Activated T-cell treated with anti-CD3 and anti-CD28 coated beads, Interleukin-2, amount 50 U/mL, for 72 hours (primary cell): Measurements from ENCODE around the gene RORB. TPM values are rescaled to one million over a fixed set of nuclear protein-coding genes. Genes with fewer than 3 reads are reported as not detected.
A peak's percentile ranks its signal among the peaks of the same experiment; 100 is the strongest.

Experiments
- ATAC-seq, 2 donors: fragments of 150-1000 bp; cut with Tn5 transposase; replicated peaks in 1 of 2; 2 replicates each; pipeline ENCODE4 v1.10.0; 2021; ENCODE audit warnings: moderate library complexity in 2 of 2, mild to moderate bottlenecking in 1 of 2
- DNase-seq, 2 donors: peaks; one replicate each; pipeline ENCODE4 v3.0.0; 2021 to 2022; ENCODE audit warnings: mixed read lengths in 1 of 2
- H3K27ac Mint-ChIP-seq: one replicate; pipeline ENCODE4 v1.8.0; 2022; ENCODE audit warnings: mild to moderate bottlenecking, moderate library complexity, mixed read lengths
- H3K27me3 Mint-ChIP-seq: one replicate; pipeline ENCODE4 v1.8.0; 2022; ENCODE audit warnings: low read depth, mixed read lengths
- H3K36me3 Mint-ChIP-seq, 2 donors: one replicate each; pipeline ENCODE4 v1.8.0; 2022; ENCODE audit warnings: mixed read lengths in 2 of 2, mild to moderate bottlenecking in 1 of 2; ENCODE audit not compliant: insufficient read depth in 2 of 2
- H3K4me1 Mint-ChIP-seq: one replicate; pipeline ENCODE4 v1.8.0; 2022; ENCODE audit warnings: low read depth, mixed read lengths
- H3K4me3 Mint-ChIP-seq, 2 donors: one replicate each; pipeline ENCODE4 v1.8.0; 2022; ENCODE audit warnings: mild to moderate bottlenecking in 2 of 2, mixed read lengths in 2 of 2, moderate library complexity in 2 of 2
- H3K9me3 Mint-ChIP-seq, 2 donors: one replicate each; pipeline ENCODE4 v1.8.0; 2022; ENCODE audit warnings: mixed read lengths in 2 of 2
- total RNA-seq, 2 donors: library from RNA; stranded (reverse); gene quantifications; one replicate each; pipeline ENCODE4 v1.2.3, GENCODE V29; 2022

Gene RORB
- total RNA-seq, 2 donors from 2014 or later: 0.14 TPM

DNA sequence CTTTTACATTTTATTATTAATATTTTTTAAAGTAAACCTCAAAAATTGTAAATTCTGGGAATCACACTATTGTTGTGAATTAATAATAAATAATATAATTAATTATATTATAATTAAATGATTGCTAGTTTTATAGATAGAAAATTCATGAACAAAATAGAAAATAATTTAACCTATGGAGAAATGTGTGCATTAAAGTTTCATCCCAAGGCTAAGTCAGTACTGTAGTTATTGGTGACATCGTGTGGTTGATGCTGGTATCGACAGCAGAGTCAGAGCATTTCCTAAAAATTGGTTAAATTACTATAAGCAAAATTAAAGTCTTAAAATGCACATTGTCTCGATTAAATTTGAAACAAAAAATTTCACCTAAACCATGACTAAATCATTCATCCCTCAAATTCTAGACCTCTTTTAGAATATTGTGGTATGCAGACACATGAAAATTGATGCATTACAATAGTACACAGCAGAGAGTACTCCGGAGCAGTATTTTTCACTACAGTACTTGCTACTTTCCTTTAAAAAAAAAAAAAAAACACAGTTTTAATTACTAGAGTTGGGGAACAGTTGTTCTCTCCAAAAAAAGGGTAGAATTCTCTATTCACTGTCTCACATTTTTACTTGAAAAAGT lies 73.9 kb downstream of the RORB start:
- H3K36me3 Mint-ChIP-seq: no peaks in the 10 kb centered on the region
- no peaks in the 10 kb centered on the region for H3K4me1 Mint-ChIP-seq
- no peaks in the 10 kb centered on the region for H3K27me3 Mint-ChIP-seq
- ATAC-seq (no peak), DNase-seq (peak; percentile 7 to 14)
- H3K27ac Mint-ChIP-seq: no peak overlapping the region
- no peak overlapping the region for H3K4me3 Mint-ChIP-seq
- no peaks in the 10 kb centered on the region for H3K9me3 Mint-ChIP-seq

DNA sequence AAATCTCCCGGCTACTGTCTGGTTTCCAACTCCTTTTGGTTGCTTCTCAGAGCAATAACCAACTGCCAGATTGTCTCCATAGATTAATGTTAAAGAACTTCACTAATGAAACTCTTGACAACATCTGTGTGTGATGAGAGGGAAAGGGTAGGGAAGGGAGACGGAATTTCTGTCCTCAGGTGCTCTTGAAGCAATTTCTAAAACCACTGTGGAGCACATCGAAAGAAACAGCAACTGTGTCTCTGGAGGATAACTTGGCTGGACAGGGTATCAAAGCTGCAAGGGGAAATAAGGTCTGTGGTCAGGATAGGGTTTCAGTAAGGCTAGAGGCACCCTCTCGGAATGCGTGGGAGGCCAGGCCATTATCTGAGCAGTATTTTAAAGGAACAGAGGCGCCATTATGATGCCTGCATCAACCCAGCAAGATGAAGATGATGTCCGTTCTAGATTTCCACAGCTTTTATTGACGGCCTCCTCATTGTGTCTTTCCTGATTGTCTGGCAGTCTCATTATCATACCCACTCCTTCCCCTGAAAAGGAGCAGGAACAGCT lies 76.6 kb downstream of the RORB start:
- no peak overlapping the region for H3K4me3 Mint-ChIP-seq
- peaks cover 4% of the 10 kb centered on the region for H3K27me3 Mint-ChIP-seq
- H3K36me3 Mint-ChIP-seq: no peaks in the 10 kb centered on the region
- DNase-seq: no peak
- H3K9me3 Mint-ChIP-seq: no peaks in the 10 kb centered on the region
- ATAC-seq: no peak
- no peak overlapping the region for H3K27ac Mint-ChIP-seq
- H3K4me1 Mint-ChIP-seq: no peaks in the 10 kb centered on the region

DNA sequence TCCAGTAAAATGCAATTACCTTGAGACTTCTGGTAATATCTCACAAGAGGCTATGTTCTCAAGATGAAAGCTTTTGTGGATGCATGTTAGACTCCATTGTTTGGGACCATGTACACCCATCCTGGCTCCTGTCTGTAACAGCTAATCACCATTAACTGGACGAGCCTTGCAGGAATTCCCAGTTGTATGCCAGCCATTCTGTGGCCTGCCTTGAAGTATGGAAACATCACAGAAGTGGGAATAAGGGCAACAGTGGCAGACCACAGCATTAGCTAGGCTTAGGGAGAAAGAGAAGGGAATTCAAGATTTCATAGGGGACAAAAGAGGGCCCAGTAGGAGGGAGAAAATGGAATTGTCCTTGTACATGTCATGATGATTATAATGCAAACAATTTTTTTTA lies 79.0 kb downstream of the RORB start:
- H3K27me3 Mint-ChIP-seq: peaks cover 4% of the 10 kb centered on the region
- H3K4me3 Mint-ChIP-seq: no peak overlapping the region
- ATAC-seq: no peak
- no peak for DNase-seq
- H3K36me3 Mint-ChIP-seq: no peaks in the 10 kb centered on the region
- no peaks in the 10 kb centered on the region for H3K9me3 Mint-ChIP-seq
- H3K27ac Mint-ChIP-seq: no peak overlapping the region
- H3K4me1 Mint-ChIP-seq: no peaks in the 10 kb centered on the region

DNA sequence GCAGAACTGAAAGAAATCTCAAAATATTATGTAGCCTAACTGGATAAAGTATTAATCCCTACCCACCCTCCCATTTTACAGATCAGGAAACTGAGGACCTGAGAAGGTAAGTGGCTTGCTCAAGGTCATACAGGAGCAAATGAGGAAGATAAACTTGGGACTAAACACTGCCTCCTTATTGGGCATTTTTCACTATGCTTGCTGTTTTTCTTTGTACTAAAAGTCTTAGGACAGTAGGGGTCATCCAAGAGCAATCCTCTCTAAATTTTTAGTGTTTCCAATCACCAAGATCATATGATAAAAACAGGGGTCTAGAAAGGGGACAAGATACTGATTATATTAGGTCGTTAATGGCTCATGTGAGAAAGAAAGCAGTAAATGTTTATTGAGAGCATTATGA lies 80.8 kb downstream of the RORB start:
- ATAC-seq (no peak), DNase-seq (no peak)
- Mint-ChIP-seq H3K4me3 (no peak overlapping the region), H3K27me3 (peaks cover 4% of the 10 kb centered on the region), H3K36me3 (no peaks in the 10 kb centered on the region), H3K27ac (no peak overlapping the region), H3K9me3 (no peaks in the 10 kb centered on the region), H3K4me1 (no peaks in the 10 kb centered on the region)

DNA sequence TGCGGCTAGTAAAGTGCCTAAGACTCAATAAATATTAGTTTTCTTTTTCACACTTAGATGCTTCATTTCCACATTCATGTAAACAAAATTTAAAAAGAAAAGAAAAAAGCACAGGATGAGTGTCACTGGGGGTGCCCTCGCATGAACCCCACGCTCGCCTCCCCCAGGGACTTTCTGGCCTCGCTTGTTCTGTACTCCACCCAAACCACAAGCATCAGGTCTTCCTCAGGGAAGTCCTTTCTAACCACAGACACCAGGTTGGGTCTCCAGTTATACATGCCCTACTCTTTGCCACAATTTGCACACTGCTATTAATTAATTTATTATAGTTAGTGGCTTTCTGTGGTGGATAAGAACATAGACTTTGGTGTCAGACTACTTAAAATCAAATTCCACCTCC lies 92.4 kb downstream of the RORB start:
- no peak overlapping the region for H3K27ac Mint-ChIP-seq
- H3K36me3 Mint-ChIP-seq: no peaks in the 10 kb centered on the region
- H3K9me3 Mint-ChIP-seq: no peaks in the 10 kb centered on the region
- no peaks in the 10 kb centered on the region for H3K27me3 Mint-ChIP-seq
- no peak for ATAC-seq
- no peak overlapping the region for H3K4me3 Mint-ChIP-seq
- no peaks in the 10 kb centered on the region for H3K4me1 Mint-ChIP-seq
- DNase-seq: no peak

DNA sequence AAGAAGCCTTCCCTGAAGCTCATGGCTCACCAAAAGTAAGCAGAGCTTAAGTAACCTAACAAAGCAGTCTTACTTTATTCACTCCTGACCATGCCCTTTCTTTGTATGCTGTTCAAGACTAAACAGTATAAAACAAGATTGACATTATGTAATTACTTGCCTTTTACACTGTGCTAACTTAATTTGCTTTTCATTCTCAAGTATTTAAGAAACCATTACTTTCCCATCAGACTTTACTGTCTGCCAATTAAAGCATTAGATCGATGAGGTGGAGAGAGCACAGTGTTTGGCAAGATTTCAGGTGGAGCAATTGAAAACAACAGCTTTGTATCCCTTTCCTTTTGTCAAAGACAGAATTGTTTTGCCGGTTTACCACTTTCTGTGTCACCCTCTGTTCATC lies 98.2 kb downstream of the RORB start:
- Mint-ChIP-seq H3K36me3 (no peaks in the 10 kb centered on the region), H3K4me1 (no peaks in the 10 kb centered on the region), H3K27me3 (no peaks in the 10 kb centered on the region), H3K27ac (no peak overlapping the region), H3K4me3 (no peak overlapping the region), H3K9me3 (no peaks in the 10 kb centered on the region)
- DNase-seq (no peak), ATAC-seq (no peak)

DNA sequence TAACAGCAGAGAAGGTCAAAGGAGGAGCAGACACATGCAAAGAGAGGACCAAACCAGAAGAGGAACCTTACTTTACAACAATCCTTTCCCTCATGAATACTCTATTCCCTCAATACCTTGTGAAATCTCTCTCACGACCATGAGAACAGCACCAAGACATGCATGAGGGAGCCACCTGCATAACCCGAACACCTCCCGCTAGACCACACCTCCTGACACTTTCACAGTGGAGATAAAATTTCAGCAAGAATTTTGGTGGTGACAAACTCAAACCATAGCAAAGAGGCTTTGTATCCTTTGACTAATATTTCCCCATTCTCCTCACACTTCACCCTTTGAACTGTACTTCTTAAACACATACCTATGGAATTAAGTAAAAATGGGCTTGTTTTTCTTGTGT lies 101.7 kb downstream of the RORB start:
- H3K4me3 Mint-ChIP-seq: no peak overlapping the region
- no peaks in the 10 kb centered on the region for H3K9me3 Mint-ChIP-seq
- no peaks in the 10 kb centered on the region for H3K36me3 Mint-ChIP-seq
- no peaks in the 10 kb centered on the region for H3K4me1 Mint-ChIP-seq
- H3K27ac Mint-ChIP-seq: no peak overlapping the region
- DNase-seq (no peak), ATAC-seq (no peak)
- H3K27me3 Mint-ChIP-seq: no peaks in the 10 kb centered on the region

DNA sequence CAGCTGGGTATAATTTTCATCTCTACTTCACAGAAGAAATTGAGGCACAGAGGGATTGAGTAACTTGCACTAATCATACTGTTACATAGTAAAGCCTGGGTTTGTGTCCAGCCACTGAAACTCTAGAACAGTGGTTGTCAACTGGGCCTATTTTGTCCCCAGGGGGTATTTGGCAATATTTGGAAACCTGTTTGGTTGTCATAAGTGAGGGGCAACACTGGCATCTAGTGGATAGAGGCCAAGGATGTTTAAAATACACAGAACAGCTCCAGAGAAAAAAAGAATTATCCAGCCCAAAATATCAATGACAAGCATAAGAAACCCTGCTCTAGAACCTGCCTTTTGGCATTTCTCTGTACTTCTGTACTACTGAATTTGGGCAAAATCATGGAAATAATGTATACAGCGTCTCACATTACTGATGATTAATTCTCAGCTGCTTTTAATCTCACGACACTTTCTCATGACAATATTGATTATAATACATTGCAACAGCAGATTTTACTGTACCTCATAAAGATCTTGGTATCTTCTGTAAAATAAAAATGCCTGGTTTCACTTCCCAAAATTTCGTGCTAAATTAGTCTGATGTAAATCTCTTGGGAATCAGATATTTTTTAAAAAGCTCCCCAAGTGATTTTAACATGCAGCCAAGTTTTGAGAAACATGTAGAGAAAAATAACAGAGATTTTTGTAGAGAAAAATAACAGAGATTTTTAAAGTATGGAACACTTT lies 112.7 kb downstream of the RORB start:
- Mint-ChIP-seq H3K27ac (no peak overlapping the region), H3K4me3 (no peak overlapping the region), H3K27me3 (no peaks in the 10 kb centered on the region), H3K36me3 (no peaks in the 10 kb centered on the region), H3K4me1 (no peaks in the 10 kb centered on the region), H3K9me3 (peaks cover 0 to 2% of the 10 kb centered on the region in 2 donors)
- no peak for DNase-seq
- no peak for ATAC-seq

DNA sequence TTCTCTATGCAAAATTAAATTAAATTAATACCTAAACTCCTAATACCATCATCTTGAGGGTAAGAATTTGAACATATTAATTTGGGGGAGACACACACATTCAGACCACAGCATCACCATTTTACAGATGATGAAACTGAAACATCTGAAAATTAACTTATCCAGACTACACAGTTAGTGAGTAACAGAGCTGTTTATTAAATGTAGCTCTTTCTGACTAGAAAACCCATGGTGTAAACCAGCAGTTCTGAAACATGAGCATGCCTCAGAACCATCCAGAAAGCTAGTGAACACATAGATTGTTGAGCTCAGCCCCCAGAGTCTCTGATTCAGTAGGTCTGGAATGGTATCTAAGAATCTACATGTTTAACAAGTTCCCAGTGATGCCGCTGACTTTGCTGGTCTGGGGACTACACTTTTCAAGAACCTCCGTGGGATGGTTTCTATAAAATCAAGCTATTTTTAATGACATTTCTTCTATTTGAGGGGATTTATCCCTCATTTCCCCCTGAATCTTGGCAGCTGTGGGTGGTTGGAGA lies 113.5 kb downstream of the RORB start:
- H3K27me3 Mint-ChIP-seq: no peaks in the 10 kb centered on the region
- H3K9me3 Mint-ChIP-seq: peaks cover 0 to 2% of the 10 kb centered on the region in 2 donors
- H3K4me3 Mint-ChIP-seq: no peak overlapping the region
- H3K27ac Mint-ChIP-seq: no peak overlapping the region
- H3K4me1 Mint-ChIP-seq: no peaks in the 10 kb centered on the region
- H3K36me3 Mint-ChIP-seq: no peaks in the 10 kb centered on the region
- DNase-seq (no peak), ATAC-seq (no peak)

DNA sequence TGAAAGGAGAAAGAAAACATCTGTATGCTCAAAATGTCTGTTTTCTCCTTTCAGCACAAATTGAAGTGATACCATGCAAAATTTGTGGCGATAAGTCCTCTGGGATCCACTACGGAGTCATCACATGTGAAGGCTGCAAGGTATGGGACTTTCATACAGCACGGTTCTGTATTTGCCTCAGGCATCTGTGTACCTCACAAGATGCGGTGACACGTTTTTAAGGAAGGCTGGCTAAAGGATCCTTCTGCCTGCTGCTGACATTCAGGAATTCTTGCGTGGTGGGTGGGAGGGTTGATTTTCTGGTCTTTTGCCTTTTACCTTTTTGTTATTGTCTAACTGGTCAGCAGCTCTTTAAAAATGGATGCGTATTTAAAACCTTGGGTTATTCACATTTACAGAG lies 133.1 kb downstream of the RORB start:
- H3K9me3 Mint-ChIP-seq: no peaks in the 10 kb centered on the region
- no peaks in the 10 kb centered on the region for H3K36me3 Mint-ChIP-seq
- H3K27ac Mint-ChIP-seq: no peak overlapping the region
- no peaks in the 10 kb centered on the region for H3K4me1 Mint-ChIP-seq
- no peak overlapping the region for H3K4me3 Mint-ChIP-seq
- ATAC-seq (no peak), DNase-seq (no peak)
- peaks cover 12% of the 10 kb centered on the region for H3K27me3 Mint-ChIP-seq

DNA sequence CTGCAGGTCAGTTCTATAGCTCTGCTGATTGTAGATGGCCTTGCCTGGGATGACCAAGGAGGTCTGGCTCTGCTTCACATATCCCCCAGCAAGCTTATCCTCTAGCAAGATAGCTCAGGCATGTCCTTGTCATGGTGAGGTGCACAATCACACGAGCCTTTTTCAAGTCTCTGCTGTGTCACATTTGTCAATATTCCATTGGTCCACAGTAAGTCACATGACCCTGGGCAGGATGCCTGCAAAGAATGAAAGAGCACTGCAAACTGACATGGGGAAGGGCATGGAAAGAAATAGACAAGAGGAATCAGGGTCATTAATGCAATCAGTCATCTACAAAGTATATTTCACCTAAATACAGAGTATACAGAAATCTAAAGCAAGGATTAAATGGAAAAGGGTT lies 142.0 kb downstream of the RORB start:
- Mint-ChIP-seq H3K4me1 (no peaks in the 10 kb centered on the region), H3K27me3 (peaks cover 10% of the 10 kb centered on the region), H3K4me3 (no peak overlapping the region), H3K9me3 (peaks cover 0 to 1% of the 10 kb centered on the region in 2 donors), H3K36me3 (no peaks in the 10 kb centered on the region), H3K27ac (no peak overlapping the region)
- DNase-seq (no peak), ATAC-seq (no peak)

DNA sequence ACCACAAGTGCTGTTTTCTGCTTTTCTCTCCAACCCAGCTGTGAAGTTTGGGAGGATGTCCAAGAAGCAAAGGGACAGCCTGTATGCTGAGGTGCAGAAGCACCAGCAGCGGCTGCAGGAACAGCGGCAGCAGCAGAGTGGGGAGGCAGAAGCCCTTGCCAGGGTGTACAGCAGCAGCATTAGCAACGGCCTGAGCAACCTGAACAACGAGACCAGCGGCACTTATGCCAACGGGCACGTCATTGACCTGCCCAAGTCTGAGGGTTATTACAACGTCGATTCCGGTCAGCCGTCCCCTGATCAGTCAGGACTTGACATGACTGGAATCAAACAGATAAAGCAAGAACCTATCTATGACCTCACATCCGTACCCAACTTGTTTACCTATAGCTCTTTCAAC lies 145.2 kb downstream of the RORB start:
- Mint-ChIP-seq H3K36me3 (no peaks in the 10 kb centered on the region), H3K4me3 (no peak overlapping the region), H3K9me3 (peaks cover 0 to 1% of the 10 kb centered on the region in 2 donors), H3K4me1 (no peaks in the 10 kb centered on the region), H3K27ac (no peak overlapping the region), H3K27me3 (peaks cover 10% of the 10 kb centered on the region)
- no peak for DNase-seq
- no peak for ATAC-seq

DNA sequence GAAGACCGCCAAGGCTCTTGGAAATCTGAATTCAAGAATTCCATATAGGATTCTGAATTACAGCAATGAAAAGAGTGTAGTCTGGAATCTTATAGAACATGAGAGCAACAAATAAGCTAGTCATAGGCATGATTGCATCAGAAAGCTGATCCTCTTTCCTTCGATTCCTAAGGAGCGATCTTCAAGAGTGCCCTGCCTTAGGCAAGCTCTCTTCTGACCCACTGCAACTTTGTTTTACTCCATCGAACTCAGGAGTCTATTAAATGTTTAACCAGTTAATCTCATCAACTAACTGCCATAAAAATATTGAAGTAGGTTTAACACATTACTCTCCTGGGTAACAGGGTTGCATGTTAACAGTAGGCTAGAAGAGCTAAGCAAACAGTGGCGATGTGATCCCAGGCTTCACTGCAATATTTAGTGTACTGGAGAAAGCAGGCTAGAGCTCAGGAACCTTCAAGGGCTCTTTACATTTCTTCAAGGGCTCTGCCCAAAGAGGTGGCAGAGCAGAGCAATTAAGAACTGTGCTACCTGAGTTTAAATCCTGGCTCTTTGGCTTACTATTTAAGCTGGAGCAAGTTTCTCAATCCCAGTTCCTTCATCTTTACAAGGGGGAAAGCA lies 146.3 kb downstream of the RORB start:
- H3K4me1 Mint-ChIP-seq: no peaks in the 10 kb centered on the region
- H3K9me3 Mint-ChIP-seq: no peaks in the 10 kb centered on the region
- peaks cover 10% of the 10 kb centered on the region for H3K27me3 Mint-ChIP-seq
- H3K4me3 Mint-ChIP-seq: no peak overlapping the region
- ATAC-seq (no peak), DNase-seq (no peak)
- H3K27ac Mint-ChIP-seq: no peak overlapping the region
- no peaks in the 10 kb centered on the region for H3K36me3 Mint-ChIP-seq
